A673 (cell line): ENCODE results near the gene MACROD1. TPM values are rescaled to one million over a fixed set of nuclear protein-coding genes. Genes with fewer than 3 reads are reported as not detected.
A peak's percentile ranks its signal among the peaks of the same experiment; 100 is the strongest.

Experiments used
- BruUV-seq: library from RNA; stranded (reverse); fragments of 400-500 nt; replicated peaks from 2 replicates; lab custom pipeline; 2021; lab: Mats Ljungman, UMichigan
- CTCF ChIA-PET: fragments of 300-600 bp; sonication (Branson Sonifier 250); formaldehyde crosslinking; loops from one replicate; lab custom pipeline; 2022; ENCODE audit warnings: antibody characterized with exemption; lab: Charles Lee
- POLR2A ChIA-PET: fragments of 300-600 bp; sonication (Branson Sonifier 250); formaldehyde crosslinking; loops from one replicate; lab custom pipeline; 2022; ENCODE audit warnings: antibody characterized with exemption; ENCODE audit not compliant: low non-redundant PET; lab: Charles Lee
- DNase-seq: peaks from one replicate; pipeline ENCODE4 v3.0.0-alpha.2; 2015; ENCODE audit warnings: low spot score
- H3K27ac ChIP-seq: fragments of 200-600 bp; sonication (generic); 2 replicates; pipeline ENCODE4 v1.5.1; 2016; ENCODE audit warnings: mixed run types, low read depth, mild to moderate bottlenecking, mixed read lengths, antibody characterized with exemption, low read length; ENCODE audit not compliant: poor library complexity, severe bottlenecking
- H3K27me3 ChIP-seq: fragments of 200-600 bp; sonication (generic); replicated peaks from 2 replicates; pipeline ENCODE4 v1.6.1; 2017; ENCODE audit warnings: mixed run types, low read depth, mild to moderate bottlenecking, mixed read lengths, antibody characterized with exemption, low read length; ENCODE audit not compliant: insufficient read depth, poor library complexity
- H3K36me3 ChIP-seq: fragments of 200-600 bp; sonication (generic); 2 replicates; pipeline ENCODE4 v1.6.1; 2016; ENCODE audit warnings: mixed run types, mild to moderate bottlenecking, mixed read lengths, antibody characterized with exemption, low read length; ENCODE audit not compliant: insufficient read depth, poor library complexity, severe bottlenecking
- H3K4me1 ChIP-seq: fragments of 200-600 bp; sonication (generic); 2 replicates; pipeline ENCODE4 v1.6.1; 2017; ENCODE audit warnings: mixed run types, mild to moderate bottlenecking, mixed read lengths, antibody characterized with exemption, low read length; ENCODE audit not compliant: insufficient read depth, poor library complexity, severe bottlenecking
- H3K4me3 ChIP-seq: fragments of 200-600 bp; sonication (generic); 2 replicates; pipeline ENCODE4 v1.5.1; 2016; ENCODE audit warnings: low read depth, mixed run types, mild to moderate bottlenecking, mixed read lengths, low read length; ENCODE audit not compliant: poor library complexity, severe bottlenecking
- H3K9me3 ChIP-seq: fragments of 200-600 bp; sonication (generic); 2 replicates; pipeline ENCODE4 v1.6.1; 2016; ENCODE audit warnings: mixed run types, low read depth, mild to moderate bottlenecking, mixed read lengths, antibody characterized with exemption, low read length; ENCODE audit not compliant: poor library complexity, severe bottlenecking
- EZH2 ChIP-seq: fragments of 200-600 bp; sonication (generic); IDR thresholded peaks from 2 replicates; pipeline ENCODE4 v1.6.1; 2017; ENCODE audit warnings: borderline replicate concordance, low read depth, mild to moderate bottlenecking, mixed read lengths, antibody characterized with exemption, low read length; ENCODE audit not compliant: poor library complexity, severe bottlenecking
- intact Hi-C: fragments of 100-400 bp; cut with micrococcal nuclease; formaldehyde crosslinking; loops from one replicate; pipeline ENCODE4 v1.10.0; 2022; ENCODE audit not compliant: unreplicated experiment
- total RNA-seq: library from RNA; stranded (reverse); gene quantifications from 2 replicates; pipeline ENCODE4 v1.2.3, GENCODE V29; 2021
- TF ChIP-seq, protein P1 (sequence below): fragments of 300-800, 200-600 bp; sonication (generic); conservative IDR thresholded peaks from 2 replicates; pipeline ENCODE4 v1.5.1; 2017; ENCODE audit warnings: low read depth, mild to moderate bottlenecking, antibody characterized with exemption, low read length, moderate library complexity, mixed read lengths

MACROD1 gene
- total RNA-seq, 1 experiment from 2014 or later = 28.7 TPM

DNA sequence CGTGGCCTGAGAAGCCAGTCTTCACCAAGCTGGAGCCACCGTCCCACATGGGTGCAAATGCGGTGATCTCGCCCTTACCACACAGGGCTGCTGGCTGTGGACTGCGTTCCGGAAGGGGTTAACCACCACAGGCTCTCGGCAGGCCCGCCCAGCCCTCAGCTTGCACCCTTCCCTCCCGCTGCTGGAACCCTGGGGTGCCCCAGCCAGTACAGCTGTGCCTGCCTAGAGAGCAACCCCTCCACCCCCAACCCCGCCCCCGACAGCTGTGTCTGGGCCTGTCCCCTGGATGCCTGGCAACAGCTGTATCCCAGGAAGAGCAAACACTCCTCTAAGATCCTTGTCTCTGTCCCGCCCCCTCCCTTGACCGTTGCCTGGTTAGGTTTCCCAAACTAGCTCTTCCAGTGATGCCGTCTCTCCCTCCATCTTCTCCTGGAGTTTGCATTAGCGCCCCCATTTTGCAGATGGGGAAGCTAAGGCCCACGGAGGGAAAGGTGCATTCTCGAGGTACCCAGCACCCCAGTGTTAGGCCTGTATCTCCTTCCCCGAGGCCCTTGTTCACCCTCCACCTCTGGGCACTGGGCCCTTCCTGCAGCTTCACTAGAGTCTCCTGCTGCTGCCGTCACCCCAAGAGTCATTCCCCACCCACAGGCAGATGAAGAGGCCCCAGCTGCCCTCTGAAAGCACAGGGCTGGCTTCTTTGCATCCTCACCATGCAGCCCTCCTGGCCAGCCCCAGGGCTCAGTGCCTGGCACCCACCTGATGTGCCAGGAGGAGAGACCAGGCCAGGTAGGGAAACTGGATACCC, 204.1 kb downstream of the MACROD1 start:
- POLR2A ChIA-PET = interaction anchor here (0.5 to 0.7 kb wide), 2 partner anchors 9 to 45 kb away, joined by 3 read pairs; partner anchors contain the start of gene RCOR2
- no peak for TF ChIP-seq EZH2
- TF ChIP-seq, protein P1, sequence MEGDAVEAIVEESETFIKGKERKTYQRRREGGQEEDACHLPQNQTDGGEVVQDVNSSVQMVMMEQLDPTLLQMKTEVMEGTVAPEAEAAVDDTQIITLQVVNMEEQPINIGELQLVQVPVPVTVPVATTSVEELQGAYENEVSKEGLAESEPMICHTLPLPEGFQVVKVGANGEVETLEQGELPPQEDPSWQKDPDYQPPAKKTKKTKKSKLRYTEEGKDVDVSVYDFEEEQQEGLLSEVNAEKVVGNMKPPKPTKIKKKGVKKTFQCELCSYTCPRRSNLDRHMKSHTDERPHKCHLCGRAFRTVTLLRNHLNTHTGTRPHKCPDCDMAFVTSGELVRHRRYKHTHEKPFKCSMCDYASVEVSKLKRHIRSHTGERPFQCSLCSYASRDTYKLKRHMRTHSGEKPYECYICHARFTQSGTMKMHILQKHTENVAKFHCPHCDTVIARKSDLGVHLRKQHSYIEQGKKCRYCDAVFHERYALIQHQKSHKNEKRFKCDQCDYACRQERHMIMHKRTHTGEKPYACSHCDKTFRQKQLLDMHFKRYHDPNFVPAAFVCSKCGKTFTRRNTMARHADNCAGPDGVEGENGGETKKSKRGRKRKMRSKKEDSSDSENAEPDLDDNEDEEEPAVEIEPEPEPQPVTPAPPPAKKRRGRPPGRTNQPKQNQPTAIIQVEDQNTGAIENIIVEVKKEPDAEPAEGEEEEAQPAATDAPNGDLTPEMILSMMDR = no peak

DNA sequence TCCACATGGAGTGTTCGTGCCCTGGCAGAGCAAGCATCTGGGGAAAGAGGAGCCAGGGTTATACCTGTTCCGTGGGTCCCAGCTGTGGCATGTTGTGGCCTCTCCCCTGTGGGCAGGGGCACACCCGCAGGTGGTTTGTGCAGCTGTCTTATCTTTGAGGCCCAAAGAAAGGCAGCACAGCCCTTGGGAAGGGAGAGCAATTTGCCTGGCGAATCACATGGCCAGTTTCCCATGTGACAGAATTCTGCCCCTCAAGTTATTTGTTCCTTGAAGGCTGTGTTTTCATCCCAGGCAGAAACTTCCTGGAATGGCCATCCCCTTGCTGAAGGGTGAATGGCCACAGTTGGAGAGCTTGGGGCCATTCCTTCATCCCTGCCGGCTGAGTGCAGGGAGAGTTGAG, 207.9 kb downstream of the MACROD1 start:
- TF ChIP-seq EZH2 = no peak
- TF ChIP-seq, protein P1 = no peak
- Histone ChIP-seq H3K27me3 (no peaks in the 10 kb centered on the region), H3K4me1 (peaks cover 16% of the 10 kb centered on the region), H3K27ac (peak overlapping the region; percentile 21), H3K9me3 (no peaks in the 10 kb centered on the region), H3K4me3 (no peak overlapping the region), H3K36me3 (peaks cover 28% of the 10 kb centered on the region)
- CTCF ChIA-PET = interaction anchor here (0.5 to 0.6 kb wide), 2 partner anchors 11 to 103 kb away, joined by 3 to 4 read pairs; no protein-coding TSS in a partner anchor
- intact Hi-C loops = no loop called here
- no peak for DNase-seq
- POLR2A ChIA-PET = no interaction called here
- no TSS peak for BruUV-seq

More for the DNA sequence above, 204.1 kb downstream of the MACROD1 start:
- no peaks in the 10 kb centered on the region for H3K27me3 ChIP-seq
- CTCF ChIA-PET = interaction anchor here (1.5 kb wide), 1 partner anchor 16 kb away, joined by 4 read pairs; no protein-coding TSS in a partner anchor
- BruUV-seq = no TSS peak
- no peaks in the 10 kb centered on the region for H3K36me3 ChIP-seq
- no peak overlapping the region for H3K4me3 ChIP-seq
- peaks cover 16% of the 10 kb centered on the region for H3K4me1 ChIP-seq
- H3K27ac ChIP-seq = peak overlapping the region; percentile 58
- DNase-seq = peak; percentile 81
- H3K9me3 ChIP-seq = no peaks in the 10 kb centered on the region
- intact Hi-C loops = no loop called here

DNA sequence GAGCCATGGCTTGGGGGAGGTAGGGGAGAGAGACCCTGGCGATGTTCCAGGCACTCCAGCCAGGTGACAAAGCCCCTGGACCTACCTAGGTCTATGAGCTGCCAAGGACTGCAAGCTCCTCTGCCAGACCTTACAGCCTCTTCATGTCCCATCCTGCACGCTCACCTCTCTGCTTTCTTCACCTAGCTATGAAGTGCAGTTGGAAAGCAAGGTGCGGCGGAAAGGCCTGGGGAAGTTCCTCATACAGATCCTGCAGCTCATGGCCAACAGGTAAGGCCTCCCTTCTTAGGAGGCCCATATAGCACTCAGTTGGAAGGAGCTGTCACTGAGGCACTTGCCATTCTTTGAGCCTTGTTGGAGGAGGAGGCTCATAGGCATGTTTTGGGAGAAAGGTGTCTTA, 213.3 kb downstream of the MACROD1 start:
- no peaks in the 10 kb centered on the region for H3K27me3 ChIP-seq
- CTCF ChIA-PET = no interaction called here
- H3K27ac ChIP-seq = no peak overlapping the region
- POLR2A ChIA-PET = interaction anchor here (0.6 to 1.0 kb wide), 2 partner anchors 9 to 10 kb away, joined by 3 read pairs; no protein-coding TSS in a partner anchor
- DNase-seq = no peak
- H3K36me3 ChIP-seq = peaks cover 50% of the 10 kb centered on the region
- no TSS peak for BruUV-seq
- no peak for TF ChIP-seq EZH2
- TF ChIP-seq, protein P1 = no peak
- no peak overlapping the region for H3K4me3 ChIP-seq
- no peaks in the 10 kb centered on the region for H3K4me1 ChIP-seq
- intact Hi-C loops = no loop called here
- H3K9me3 ChIP-seq = no peaks in the 10 kb centered on the region
